Activated naive CD4-positive, alpha-beta T cell (primary cell): ENCODE measurements around the gene SC5D.

Experiments used
- DNase-seq, 4 experiments: peaks; one replicate each; lab custom pipeline; 2025; lab: John Stamatoyannopoulos, UW

SC5D gene

GRCh38 chr11:121356357-121356756 lies 63.8 kb downstream of the SC5D start:
- DNase-seq, result no peak
